PFSK-1 (cell line): ENCODE data around the gene SMIM35.

Source experiments
- FOXP2 ChIP-seq: optimal IDR thresholded peaks from 2 replicates; pipeline ENCODE3; 2011; ENCODE audit warnings: borderline replicate concordance, control low read depth, inconsistent platforms; ENCODE audit not compliant: insufficient read depth; ENCODE audit errors: extremely low read length, extremely low read depth
- POLR2AphosphoS5 ChIP-seq: IDR thresholded peaks from 2 replicates; pipeline ENCODE4 v1.6.1; 2012; ENCODE audit warnings: low read depth, mild to moderate bottlenecking, control low read depth, low read length, moderate library complexity
- SIN3A ChIP-seq: IDR thresholded peaks from 2 replicates; pipeline ENCODE4 v1.6.1; 2012; ENCODE audit warnings: mild to moderate bottlenecking, low read length, moderate library complexity, borderline replicate concordance; ENCODE audit not compliant: insufficient read depth
- TAF1 ChIP-seq: IDR thresholded peaks from 2 replicates; pipeline ENCODE4 v1.6.1; 2012; ENCODE audit warnings: low read length, control low read depth, borderline replicate concordance; ENCODE audit not compliant: insufficient read depth
- TF ChIP-seq, protein P1 (sequence below), 2 experiments: IDR thresholded peaks; 2 replicates each; pipeline versions ENCODE4 v1.6.1 to v1.8.0; 2011 to 2012; ENCODE audit warnings: low read depth in 2 of 2, low read length in 2 of 2, control low read depth in 1 of 2, inconsistent platforms in 1 of 2, mild to moderate bottlenecking in 1 of 2, moderate library complexity in 1 of 2; ENCODE audit not compliant: insufficient read depth in 1 of 2

Gene SMIM35

DNA sequence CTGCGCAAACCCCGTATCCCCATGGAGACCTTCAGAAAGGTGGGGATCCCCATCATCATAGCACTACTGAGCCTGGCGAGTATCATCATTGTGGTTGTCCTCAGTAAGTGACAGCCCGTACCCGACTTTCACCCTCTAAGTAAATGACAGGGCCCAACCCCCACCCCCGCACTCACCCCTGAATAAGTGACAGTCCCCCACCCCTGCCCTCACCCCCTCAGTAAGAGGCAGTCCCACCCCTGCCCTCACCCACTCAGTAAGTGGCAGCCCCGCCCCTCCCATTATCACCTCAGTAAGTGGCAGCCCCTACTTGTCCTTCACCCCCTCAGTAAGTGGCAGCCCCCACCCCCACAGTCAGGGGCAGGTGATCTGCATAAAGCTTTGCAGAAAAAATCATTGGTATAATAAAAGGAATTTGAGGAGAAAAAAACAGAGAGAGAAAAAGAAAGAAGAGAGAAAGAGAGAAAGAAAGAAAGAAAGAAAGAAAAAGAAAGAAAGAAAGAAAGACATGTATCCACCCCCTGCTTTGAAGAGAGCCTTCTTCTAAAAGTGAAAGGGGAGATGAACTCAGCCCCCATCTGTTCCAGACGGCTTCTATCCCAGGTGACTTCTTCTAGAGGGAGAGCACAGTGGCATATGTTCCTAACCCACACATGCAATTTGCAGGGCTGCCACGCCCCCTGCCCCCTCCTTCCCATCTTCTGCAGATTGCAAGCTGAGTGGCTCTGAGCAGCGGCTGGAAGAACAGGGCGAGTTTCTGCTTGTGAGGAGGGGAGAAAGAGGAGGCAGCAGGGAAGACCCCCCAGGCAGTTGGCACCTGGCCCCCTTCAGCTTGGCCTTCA, 12.5 kb upstream of the SMIM35 start:
- no peak for TF ChIP-seq FOXP2
- TF ChIP-seq, protein P1, sequence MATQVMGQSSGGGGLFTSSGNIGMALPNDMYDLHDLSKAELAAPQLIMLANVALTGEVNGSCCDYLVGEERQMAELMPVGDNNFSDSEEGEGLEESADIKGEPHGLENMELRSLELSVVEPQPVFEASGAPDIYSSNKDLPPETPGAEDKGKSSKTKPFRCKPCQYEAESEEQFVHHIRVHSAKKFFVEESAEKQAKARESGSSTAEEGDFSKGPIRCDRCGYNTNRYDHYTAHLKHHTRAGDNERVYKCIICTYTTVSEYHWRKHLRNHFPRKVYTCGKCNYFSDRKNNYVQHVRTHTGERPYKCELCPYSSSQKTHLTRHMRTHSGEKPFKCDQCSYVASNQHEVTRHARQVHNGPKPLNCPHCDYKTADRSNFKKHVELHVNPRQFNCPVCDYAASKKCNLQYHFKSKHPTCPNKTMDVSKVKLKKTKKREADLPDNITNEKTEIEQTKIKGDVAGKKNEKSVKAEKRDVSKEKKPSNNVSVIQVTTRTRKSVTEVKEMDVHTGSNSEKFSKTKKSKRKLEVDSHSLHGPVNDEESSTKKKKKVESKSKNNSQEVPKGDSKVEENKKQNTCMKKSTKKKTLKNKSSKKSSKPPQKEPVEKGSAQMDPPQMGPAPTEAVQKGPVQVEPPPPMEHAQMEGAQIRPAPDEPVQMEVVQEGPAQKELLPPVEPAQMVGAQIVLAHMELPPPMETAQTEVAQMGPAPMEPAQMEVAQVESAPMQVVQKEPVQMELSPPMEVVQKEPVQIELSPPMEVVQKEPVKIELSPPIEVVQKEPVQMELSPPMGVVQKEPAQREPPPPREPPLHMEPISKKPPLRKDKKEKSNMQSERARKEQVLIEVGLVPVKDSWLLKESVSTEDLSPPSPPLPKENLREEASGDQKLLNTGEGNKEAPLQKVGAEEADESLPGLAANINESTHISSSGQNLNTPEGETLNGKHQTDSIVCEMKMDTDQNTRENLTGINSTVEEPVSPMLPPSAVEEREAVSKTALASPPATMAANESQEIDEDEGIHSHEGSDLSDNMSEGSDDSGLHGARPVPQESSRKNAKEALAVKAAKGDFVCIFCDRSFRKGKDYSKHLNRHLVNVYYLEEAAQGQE (IDR thresholded peaks at IDR 0.05; ENCODE audit: insufficient read depth in 1 of 2, low read depth in 2 of 2, low read length in 2 of 2): no peak
- no peak for TF ChIP-seq TAF1
- no peak for TF ChIP-seq POLR2AphosphoS5
- no peak for TF ChIP-seq SIN3A

DNA sequence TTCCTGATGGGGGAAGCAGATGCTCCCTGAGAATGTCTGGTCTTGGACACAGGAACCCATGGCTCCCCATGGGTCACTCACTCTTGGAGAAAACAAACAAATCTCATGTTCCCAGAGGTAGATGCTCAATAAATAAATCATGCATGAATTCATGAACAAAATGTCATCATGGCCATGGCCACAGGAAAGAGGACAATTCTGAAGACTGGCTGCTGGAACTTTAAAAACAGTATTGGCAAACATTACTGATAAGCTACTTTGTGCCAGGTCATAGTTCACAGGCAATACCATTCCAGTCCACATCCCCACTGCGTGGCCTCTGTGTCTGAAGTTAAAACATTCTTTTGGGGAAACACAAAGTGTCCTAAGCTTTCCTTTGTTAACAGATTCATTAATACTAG, 9.2 kb upstream of the SMIM35 start:
- TF ChIP-seq, protein P1 (IDR thresholded peaks at IDR 0.05; ENCODE audit: insufficient read depth in 1 of 2, low read depth in 2 of 2, low read length in 2 of 2): no peak
- no peak for TF ChIP-seq FOXP2

DNA sequence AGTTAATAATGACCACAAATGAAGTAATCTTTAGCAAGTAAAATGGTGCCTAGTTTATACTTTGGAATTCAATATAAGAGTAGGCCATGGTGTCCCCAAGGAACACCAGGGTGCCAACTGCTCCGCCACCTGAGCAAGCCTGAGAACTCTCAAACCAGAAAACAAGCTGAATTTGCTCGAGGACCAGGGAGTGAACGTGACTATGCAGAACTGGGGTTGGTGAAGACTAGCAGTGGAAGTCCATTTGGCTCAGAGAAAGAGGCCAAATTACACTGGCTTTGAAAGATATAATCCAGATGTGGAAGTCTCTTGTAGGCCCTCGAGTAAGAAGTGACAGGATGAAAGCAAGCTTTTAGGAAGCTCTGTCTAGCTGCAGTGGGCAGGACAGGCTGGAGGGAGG, 8.7 kb upstream of the SMIM35 start:
- TF ChIP-seq TAF1 (no peak), FOXP2 (no peak), POLR2AphosphoS5 (no peak)
- TF ChIP-seq, protein P1 (IDR thresholded peaks at IDR 0.05; ENCODE audit: insufficient read depth in 1 of 2, low read depth in 2 of 2, low read length in 2 of 2): no peak

DNA sequence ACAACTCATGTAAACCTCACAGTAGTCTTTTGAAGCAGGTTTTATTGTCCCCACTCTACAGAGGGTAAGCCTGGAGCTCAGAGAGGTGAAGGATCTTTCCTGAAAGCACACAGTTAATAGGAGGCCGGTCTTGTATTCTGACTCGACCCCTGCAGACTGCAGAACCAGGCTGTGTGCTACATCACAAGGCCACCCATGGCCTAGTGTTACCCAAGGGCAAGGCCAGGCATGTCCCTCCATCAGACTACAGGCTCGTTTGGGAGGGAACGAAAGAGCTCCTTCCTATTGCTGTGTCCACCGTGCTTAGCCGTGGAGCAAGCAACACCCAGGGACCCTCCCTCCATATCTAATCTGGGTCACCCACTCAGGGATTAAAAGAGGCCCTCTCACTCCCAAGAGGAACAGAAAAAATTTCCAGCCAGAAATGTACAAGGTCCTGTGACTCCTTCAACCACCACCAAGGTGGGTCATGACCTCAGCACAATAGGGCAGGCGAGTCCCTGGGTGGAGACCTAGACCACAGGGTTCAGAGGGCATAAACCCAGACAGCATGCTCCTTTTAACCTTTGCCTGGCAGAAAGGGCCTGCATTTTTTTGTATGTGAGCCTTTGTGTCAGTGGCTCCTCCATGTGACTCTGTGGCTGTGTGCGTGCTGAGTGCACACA, 6.3 kb upstream of the SMIM35 start:
- TF ChIP-seq, protein P1 (IDR thresholded peaks at IDR 0.05; ENCODE audit: insufficient read depth in 1 of 2, low read depth in 2 of 2, low read length in 2 of 2): no peak
- TF ChIP-seq TAF1: no peak
- no peak for TF ChIP-seq SIN3A
- no peak for TF ChIP-seq FOXP2
- no peak for TF ChIP-seq POLR2AphosphoS5
